ENCODE results near the gene OR4N2.
"Not testable (repeated sequence)": the region's sequence is repeated elsewhere in the genome, so short reads cannot be mapped to it uniquely, and the experiment has no call there.

Gene OR4N2

DNA sequence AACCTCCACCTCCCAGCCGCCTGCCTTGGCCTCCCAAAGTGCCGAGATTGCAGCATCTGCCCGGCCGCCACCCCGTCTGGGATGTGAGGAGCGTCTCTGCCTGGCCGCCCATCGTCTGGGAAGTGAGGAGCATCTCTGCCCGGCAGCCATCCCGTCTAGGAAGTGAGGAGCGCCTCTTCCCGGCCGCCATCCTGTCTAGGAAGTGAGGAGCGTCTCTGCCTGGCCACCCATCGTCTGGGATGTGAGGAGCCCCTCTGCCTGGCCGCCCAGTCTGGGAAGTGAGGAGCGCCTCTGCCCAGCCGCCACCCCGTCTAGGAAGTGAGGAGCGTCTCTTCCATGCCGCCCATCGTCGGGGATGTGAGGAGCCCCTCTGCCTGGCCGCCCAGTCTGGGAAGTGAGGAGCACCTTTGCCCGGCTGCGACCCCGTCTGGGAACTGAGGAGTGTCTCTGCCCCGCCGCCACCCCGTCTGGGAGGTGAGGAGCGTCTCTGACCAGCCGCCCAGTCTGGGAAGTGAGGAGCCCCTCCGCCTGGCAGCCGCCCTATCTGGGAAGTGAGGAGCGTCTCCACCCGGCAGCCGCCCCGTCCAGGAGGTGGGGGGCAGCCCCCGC is 62.6 kb downstream of the OR4N2 start:
- H3K9me3 ChIP-seq (ENCODE audit: control insufficient read depth, low read length); H3K9ac ChIP-seq (ENCODE audit: low read length); H3K36me3 ChIP-seq (ENCODE audit: control insufficient read depth, insufficient read depth, low read length); H3K27me3 ChIP-seq (ENCODE audit: control insufficient read depth, insufficient read depth, low read length); H3K4me3 ChIP-seq (ENCODE audit: low read length); H3K4me1 ChIP-seq (ENCODE audit: control insufficient read depth, insufficient read depth, low read length): not testable (repeated sequence)

DNA sequence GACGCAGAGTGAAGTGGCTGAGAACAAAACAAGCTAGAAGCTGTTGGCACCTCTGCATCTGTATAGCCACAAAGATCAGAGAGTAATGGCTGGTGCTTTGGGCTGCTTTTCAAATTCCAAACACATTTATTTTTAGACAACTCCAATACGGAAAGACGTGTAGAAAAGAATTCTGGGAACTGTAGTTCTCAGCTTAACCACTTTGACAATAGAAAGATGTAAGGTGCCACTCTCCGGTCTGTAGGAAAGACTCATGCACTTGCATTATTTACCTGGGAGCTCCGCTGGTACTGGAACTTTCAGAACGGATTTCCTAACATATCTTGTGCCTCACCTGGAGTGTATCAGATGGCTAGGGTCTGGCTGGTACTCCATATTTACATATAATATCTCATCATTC is 69.6 kb downstream of the OR4N2 start:
- H3K4me1 ChIP-seq (ENCODE audit: control insufficient read depth, insufficient read depth, low read length) = no peaks in the 10 kb centered on the region
- no peak overlapping the region for H3K9ac ChIP-seq (ENCODE audit: low read length)
- H3K4me3 ChIP-seq (ENCODE audit: low read length) = no peak overlapping the region
- no peaks in the 10 kb centered on the region for H3K36me3 ChIP-seq (ENCODE audit: control insufficient read depth, insufficient read depth, low read length)
- no peaks in the 10 kb centered on the region for H3K9me3 ChIP-seq (ENCODE audit: control insufficient read depth, low read length)
- H3K27me3 ChIP-seq (ENCODE audit: control insufficient read depth, insufficient read depth, low read length) = no peaks in the 10 kb centered on the region

DNA sequence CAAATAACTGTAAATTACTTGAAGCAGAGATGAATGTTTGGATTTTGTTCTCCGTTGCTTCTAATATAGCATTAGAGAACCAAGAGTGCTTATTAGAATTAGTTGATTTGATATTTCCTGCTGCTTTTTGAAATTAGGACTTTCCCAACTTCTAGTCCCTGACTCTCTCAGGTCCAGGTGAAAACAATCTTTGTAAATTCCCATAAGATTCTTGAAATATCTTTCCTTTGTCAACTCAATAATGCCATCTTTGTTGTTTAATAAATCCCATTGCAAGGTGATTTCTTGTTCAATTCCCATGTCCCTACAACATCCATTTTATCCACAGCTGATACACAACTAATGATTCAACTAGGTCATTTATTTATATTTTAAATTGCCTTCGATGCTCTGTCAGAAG is 71.3 kb downstream of the OR4N2 start, which contains the start of gene OR4K2:
TSS of gene OR4K2 (plus strand) at position 301 of the 400 bp plus-strand sequence. CDS start 1,126 bp downstream, outside the sequence.
- Histone ChIP-seq H3K9me3 (ENCODE audit: control insufficient read depth, low read length) (no peaks in the 10 kb centered on the region), H3K4me1 (ENCODE audit: control insufficient read depth, insufficient read depth, low read length) (no peaks in the 10 kb centered on the region), H3K36me3 (ENCODE audit: control insufficient read depth, insufficient read depth, low read length) (no peaks in the 10 kb centered on the region), H3K27me3 (ENCODE audit: control insufficient read depth, insufficient read depth, low read length) (no peaks in the 10 kb centered on the region), H3K9ac (ENCODE audit: low read length) (no peak within 1 kb of the TSS), H3K4me3 (ENCODE audit: low read length) (no peak within 1 kb of the TSS)

DNA sequence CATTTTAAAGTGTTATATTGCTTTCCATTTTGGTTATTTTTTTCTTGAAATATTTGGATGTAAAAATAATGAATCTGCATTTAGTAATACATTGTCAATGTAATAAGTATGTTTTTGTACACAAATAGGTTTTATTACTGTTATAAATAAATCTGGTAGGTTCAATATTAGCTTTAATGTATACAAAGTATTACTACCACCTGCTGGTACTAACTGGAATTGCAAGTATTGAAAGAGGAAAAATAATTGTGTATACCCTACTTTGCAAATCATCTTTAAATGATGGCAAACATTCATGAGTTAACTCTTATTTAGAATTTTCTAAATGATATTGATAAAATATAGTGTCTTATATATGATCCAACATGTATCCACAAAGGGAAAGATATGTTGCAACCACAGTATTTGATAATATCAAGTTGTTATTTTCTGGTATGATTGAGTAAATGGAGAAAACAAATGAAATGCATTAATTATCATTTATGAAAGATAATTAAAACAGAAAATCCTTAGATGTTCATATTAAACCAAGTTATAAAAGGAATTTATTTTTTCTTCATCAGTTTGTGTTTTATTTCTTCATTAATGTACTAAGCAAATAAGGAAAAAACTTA is 74.6 kb downstream of the OR4N2 start:
- Histone ChIP-seq H3K27me3 (ENCODE audit: control insufficient read depth, insufficient read depth, low read length) (no peaks in the 10 kb centered on the region), H3K4me3 (ENCODE audit: low read length) (no peak overlapping the region), H3K36me3 (ENCODE audit: control insufficient read depth, insufficient read depth, low read length) (no peaks in the 10 kb centered on the region), H3K4me1 (ENCODE audit: control insufficient read depth, insufficient read depth, low read length) (no peaks in the 10 kb centered on the region), H3K9ac (ENCODE audit: low read length) (no peak overlapping the region), H3K9me3 (ENCODE audit: control insufficient read depth, low read length) (no peaks in the 10 kb centered on the region)

Measured in mucosa of stomach (tissue), 1 donor.